Myocyte (in vitro differentiated cells): ENCODE data around the gene CHADL. TPM values are rescaled to one million over a fixed set of nuclear protein-coding genes. Genes with fewer than 3 reads are reported as not detected.
A peak's percentile ranks its signal among the peaks of the same experiment; 100 is the strongest.

Source experiments
- DNase-seq: peaks from one replicate; pipeline ENCODE4 v3.0.0-alpha.2; 2012; ENCODE audit warnings: low read depth
- total RNA-seq: library from RNA; depleted of rRNA; stranded (reverse); fragments of >200 nt; gene quantifications from 2 replicates; pipeline ENCODE4 v1.2.3, GENCODE V29; 2014

Gene CHADL
- total RNA-seq, 1 donor from 2014 or later, result 4.0 TPM

DNA sequence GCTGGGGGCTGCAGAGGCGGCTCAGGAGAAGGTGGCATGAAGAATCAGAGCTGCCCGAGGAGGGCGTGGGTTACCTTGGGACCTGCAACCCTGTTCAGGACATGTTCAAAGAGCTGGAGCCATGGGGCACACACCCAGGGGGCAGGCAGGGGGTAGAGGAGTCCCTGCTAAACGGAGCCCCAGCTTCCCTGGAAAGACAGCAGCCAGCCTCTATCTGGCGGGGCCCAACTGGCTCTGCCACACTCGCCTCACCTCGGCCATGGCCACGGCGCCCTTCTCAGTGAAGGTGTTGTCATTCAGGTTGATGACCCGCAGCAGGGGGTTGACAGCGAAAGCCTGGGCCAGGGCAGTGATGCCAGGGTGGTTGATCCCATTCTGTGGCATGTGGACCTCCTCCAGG, 17.0 kb upstream of the CHADL start:
- DNase-seq, result no peak

- peak; percentile 55 for DNase-seq
Measured at GRCh38 chr22:41256254-41257253, 15.8 kb upstream of the CHADL start.

DNA sequence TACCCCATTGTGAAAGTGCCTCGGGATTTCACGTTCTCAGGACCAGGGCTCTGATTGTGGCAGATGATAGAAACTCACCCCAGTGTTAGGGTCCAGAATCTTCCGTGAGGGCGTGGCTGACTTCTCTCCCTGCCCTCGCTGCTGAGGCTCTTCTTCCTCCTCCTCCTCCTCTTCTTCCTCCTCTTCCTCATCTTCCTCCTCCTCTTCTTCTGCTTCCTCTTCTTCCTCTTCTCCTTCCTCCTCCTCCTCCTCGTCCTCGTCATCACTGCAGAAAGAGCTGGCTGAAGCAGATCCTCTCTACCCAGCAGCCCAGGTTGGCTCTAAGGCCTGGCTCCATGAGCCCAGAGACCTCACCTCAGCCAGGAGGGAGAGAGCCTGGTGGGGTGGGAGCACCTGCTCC, 13.5 kb upstream of the CHADL start:
- no peak for DNase-seq

- no peak for DNase-seq
Measured at GRCh38 chr22:41252365-41252764, 11.6 kb upstream of the CHADL start.

DNA sequence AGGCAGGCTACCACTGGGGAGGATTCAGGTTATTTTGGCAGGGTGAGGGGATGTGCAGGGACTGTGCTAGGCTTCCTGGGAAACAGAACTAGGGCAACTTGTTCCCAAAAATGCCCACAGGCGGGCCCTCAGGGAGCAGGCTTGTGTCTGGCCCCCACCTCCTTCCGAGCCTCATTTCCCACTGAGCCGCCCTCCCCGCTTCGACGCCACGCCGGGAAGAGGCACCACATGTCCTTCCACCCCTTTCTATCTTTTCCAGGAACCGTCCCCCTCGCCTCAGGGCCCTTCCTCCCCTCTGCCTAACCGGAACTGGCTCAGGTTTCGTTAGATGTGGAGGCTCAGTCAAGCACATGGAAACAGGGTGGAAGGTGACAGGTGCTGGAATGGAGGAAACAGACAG, 9.4 kb upstream of the CHADL start:
- DNase-seq, result no peak

DNA sequence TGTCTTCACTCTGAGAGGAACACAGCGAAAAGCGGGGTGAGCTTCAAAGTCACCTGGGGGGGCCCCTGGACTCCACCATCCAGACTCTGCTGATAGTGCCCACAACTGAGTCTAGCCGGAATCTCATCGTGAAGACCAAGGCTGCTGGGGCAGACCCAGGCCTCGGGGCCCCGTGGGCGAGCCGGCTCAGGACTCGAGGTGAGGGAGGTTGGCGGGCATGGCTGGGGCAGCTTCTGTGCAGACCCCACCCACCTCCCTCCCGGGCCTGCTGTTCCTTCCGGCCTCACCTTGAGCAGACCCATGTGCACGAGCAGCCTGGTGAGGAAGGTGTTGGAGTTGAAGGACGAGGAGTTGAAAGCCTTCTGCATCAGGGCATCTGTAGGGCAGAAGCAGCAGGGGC, 8.7 kb upstream of the CHADL start:
- no peak for DNase-seq

GRCh38 chr22:41248758-41249157, 8.0 kb upstream of the CHADL start:
- DNase-seq, result no peak

GRCh38 chr22:41248314-41248713, 7.6 kb upstream of the CHADL start:
- no peak for DNase-seq

DNA sequence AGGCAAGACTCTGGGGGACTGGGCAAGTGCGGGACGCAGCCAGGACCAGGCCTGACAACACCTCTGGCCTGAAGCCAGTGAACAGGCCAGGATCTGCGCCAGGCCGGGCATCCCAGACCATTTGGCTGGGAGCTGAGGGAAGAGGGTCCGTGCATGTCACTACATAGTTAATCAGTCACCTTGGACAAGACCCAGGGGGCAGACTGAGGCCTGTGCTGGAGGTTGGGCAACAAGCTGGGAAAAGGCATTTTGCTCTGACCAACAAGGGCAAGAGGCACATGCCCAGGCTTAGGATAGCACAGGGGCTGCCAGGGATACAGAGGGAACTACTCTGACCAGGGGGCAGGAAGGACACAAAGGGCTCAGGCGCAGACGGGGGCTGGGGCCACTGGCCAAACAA, 7.0 kb upstream of the CHADL start:
- no peak for DNase-seq

- no peak for DNase-seq
Measured at GRCh38 chr22:41245917-41246499, 5.3 kb upstream of the CHADL start.

GRCh38 chr22:41243361-41243760, 2.6 kb upstream of the CHADL start:
- DNase-seq, result no peak

DNA sequence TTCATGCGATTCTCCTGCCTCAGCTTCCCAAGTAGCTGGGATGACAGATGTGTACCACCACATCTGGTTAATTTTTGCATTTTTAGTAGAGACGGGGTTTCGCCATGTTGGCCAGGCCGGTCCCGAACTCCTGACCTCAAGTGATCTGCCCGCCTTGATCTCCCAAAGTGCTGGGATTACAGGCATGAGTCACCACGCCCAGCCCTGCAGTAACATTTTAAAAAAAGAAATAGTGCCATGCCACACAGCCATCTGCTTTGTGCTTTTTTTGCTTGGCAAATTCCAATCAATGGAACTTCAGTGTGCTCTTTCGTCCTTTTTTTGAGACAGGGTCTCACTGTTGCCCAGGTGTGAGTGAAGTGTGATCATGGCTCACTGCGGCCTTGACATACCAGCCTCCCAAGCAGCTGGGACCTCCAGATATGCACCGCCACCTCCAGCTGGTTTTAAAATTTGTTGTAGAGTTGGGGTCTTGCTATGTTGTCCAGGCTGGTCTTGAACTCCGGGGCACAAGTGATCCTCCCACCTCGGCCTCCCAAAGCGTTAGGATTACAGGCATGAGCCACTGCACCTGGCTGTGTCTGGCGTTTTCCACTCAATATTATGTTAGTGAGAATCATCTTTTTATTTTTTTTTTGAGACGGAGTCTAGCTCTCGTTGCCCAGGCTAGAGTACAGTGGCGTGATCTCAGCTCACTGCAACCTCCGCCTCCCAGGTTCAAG, 1.8 kb upstream of the CHADL start:
- peak; percentile 61 for DNase-seq

DNA sequence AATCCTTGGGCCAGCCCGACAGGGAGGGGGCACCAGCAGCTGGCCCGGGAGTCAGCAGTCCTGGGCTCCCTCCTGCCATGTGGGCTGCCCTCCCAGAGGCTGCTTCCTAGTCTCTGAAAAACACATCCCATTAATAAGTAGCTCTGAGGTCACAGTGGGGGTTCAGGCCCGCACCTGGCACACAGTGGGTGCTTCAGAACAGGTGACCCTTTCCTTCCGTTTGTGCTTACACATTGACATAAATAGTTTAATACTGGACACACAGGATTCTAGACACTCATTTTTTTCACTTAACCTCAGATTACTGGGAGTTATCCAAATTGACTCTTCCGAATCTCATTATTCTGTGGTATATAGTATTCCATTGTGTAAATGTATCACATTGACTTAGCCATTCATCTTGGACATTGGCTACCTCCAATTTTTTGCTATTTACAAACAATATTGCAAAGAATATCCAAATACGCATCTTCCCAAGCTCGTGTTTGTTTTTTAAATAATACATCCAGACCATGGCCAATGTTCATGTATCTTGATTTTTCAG, 474 bp upstream of the CHADL start:
- DNase-seq, result no peak

- DNase-seq, result no peak
Measured at GRCh38 chr22:41239443-41240128, 1.1 kb downstream of the CHADL start.

DNA sequence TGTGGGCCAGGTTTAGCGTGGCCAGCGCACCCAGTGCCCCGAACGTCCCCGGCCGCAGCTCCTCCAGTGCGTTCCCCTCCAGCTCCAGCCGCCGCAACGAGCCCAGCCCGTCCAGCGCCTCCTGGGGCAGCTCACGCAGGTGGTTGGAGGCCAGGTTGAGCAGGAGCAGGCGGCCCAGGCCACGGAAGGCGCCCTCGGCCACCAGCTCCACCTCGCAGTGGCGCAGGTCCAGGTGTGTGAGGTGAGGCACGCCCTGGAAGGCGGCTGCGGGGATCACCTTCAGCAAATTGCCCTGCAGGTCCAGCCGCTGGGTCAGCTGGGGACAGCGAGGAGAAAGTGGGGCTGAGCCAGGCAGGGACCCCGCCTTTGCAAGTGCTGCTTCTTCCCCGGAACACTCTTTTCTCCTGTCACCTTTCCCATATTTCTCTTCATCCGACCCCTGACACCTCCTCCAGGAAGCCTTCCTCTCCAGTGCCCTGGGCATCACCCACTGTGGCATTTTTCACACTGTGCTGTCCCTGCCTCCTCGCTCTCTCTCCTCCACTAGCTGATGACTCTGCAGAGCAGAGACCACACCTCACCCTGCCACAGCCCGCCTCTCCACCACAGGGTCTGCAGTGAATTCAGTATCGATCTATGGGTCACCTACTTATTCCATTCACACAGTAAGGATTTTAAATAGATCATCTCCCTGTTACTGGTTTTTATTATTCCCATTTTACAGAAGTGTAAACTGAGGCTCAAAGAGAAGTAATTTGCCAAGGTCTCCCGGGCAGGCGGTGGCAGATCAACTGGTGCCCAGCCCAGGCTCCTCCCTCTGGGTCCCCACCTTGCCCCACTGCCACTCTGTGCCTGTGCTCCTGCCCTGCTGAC, 1.9 kb downstream of the CHADL start:
- DNase-seq, result no peak

DNA sequence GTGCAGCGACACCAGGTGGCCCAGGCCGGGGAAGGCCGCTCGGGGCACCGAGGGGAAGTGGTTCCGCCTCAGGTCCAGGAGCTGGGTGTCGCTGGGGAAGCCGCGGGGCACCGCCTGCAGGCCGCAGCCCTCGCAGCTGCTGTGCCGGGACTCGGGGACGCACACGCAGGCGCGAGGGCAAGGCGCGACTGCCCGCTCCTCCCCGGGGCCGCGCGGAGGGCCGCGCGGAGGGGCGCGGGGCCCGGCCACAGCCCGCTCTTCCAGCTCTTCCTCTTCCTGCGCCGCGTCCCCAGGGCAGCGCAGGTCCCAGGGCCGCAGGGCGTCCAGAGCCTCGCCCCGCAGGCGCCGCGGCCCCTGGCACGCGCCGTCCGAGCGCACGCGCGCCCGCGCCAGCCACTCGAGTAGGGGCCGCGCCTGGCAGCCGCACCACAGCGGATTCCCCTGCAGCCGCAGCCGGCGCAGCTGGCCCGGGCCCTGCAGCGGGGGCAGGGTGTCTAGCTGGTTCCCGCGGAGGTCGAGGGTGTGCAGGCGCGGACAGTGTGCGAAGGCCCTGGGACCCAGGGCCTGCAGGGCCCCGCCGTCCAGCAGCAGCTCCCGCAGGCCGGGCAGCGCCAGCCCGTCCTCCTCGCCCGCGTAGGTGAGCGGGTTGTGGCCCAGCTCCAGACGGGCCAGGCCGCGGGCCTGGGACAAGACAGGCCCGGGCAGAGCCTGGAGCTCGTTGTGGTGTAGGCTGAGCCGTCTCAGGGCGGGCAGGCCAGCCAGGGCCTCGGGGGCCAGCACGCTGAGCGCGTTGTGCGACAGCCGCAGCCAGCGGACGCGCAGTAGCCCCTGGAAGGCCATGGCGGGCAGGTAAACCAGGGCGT, 2.8 kb downstream of the CHADL start:
- peak; percentile 76 for DNase-seq

DNA sequence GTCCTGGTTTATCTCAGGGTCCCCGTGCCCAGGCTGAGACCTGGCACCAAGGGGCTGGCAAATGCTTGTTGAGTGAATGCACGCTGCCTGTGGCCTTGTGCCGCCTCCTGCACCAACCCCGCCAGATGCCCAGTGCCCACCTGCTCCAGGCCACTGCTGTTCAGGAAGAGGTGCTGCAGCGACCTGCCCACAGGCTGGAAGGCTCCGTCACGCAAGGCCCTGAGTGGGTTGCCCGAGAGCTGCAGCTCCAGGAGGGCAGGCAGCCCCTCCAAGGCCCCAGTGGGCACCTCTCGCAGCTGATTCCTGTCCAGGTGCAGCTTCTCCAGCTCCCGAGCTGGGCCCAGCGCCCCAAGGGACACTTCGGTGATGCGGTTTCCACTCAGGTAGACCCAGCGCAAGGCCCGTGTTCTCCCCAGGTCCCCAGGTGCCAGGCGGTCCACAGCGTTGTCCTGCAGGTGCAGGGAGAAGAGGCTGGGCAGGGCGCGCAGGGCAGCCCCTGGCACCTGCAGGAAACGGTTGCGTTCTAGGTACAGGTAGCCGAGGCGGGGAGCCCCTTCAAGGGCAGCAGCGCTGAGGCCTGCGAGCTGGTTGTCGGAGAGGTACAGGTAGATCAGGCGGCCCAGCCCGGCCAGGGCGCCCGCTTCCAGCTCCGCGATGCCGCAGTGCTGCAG, 3.6 kb downstream of the CHADL start:
- no peak for DNase-seq
